ENCODE measurements around the gene CASKIN2. TPM values are rescaled to one million over a fixed set of nuclear protein-coding genes. Genes with fewer than 3 reads are reported as not detected.

Gene CASKIN2
- polyA plus RNA-seq, 2 of the 4 experiments (the other 2 are of a cell fraction): 3.6 to 11.2 TPM

DNA sequence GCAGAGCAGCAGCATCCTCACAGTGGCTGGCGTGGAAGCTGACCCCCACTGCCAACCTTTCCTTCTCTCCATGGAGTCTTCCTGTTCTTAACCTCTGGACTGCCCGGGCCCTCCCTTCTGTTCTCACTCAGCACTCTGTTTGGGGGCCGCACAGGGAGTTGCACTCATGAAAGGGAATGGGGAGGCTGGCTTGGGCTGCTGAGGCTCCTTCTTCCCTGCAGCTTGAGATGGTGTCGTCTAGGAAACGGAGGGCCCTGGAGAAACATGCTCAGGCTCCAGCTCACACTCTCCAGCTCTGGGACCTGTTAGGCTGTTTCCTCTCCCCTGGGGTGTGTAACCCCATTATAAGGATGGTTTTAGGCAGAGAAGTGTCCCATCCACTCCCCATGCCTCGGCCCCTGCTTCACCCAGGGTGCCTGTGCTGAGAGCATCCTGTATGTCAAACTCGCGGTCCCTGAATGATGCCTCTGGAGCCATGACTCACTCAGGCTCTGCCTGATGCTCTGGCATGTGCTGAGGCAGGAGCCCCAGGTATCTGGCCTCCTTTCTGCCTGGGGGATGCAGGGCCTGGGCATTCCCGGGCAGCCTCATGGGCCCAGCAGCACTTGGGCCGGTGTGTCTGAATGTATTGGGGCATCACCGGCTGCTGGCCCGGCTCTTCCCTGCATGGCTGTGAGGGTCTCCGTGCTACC lies 40.0 kb downstream of the CASKIN2 start:
- H3K27ac ChIP-seq: no peak overlapping the region
- CTCF ChIA-PET: interaction anchor here (1.0 to 3.9 kb wide), 8 partner anchors 8 to 63 kb away, joined by 3 to 19 read pairs (median 4); partner anchors contain the start of gene TSEN54
- no peak overlapping the region for H3K4me2 ChIP-seq
- POLR2A ChIA-PET: interaction anchor here (2.1 kb wide), 1 partner anchor 19 kb away, joined by 8 read pairs; the partner anchor contains the start of gene TMEM94
- ATAC-seq (peak in 1 of 2 experiments; percentile 15; a peak in 1 of 6 replicates), FAIRE-seq (no peak), DNase-seq (ENCODE audit: low read depth in 1 of 2, low spot score in 1 of 2) (no peak)
- H3K4me1 ChIP-seq: no peaks in the 10 kb centered on the region
- WGBS (ENCODE audit: missing lambda C conversion rate): 83% methylated on average over 13 of the region's 13 CpGs
- H3K9me3 ChIP-seq: no peaks in the 10 kb centered on the region
- TF ChIP-seq, protein P1, sequence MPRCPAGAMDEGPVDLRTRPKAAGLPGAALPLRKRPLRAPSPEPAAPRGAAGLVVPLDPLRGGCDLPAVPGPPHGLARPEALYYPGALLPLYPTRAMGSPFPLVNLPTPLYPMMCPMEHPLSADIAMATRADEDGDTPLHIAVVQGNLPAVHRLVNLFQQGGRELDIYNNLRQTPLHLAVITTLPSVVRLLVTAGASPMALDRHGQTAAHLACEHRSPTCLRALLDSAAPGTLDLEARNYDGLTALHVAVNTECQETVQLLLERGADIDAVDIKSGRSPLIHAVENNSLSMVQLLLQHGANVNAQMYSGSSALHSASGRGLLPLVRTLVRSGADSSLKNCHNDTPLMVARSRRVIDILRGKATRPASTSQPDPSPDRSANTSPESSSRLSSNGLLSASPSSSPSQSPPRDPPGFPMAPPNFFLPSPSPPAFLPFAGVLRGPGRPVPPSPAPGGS (IDR thresholded peaks at IDR 0.05): no peak
- TF ChIP-seq BHLHE40 (IDR thresholded peaks at IDR 0.05; ENCODE audit: low read depth, low read length) (no peak), RAD21 (conservative IDR thresholded peaks at IDR 0.05 in 1 of 2, IDR thresholded peaks at IDR 0.05 in 1 of 2) (no peak), RNF2 (IDR thresholded peaks at IDR 0.05; ENCODE audit: borderline replicate concordance, low read depth) (no peak), POLR2AphosphoS2 (conservative IDR thresholded peaks at IDR 0.05; ENCODE audit: low read length) (no peak), TP53 (CRISPR knock-in tag; IDR thresholded peaks at IDR 0.05) (no peak), ESRRA (IDR thresholded peaks at IDR 0.05; ENCODE audit: borderline replicate concordance, low read length) (no peak), FOSB (CRISPR knock-in tag; IDR thresholded peaks at IDR 0.05) (no peak), GATA3 (IDR thresholded peaks at IDR 0.05; ENCODE audit: borderline replicate concordance) (no peak), CEBPB (IDR thresholded peaks at IDR 0.05) (no peak), HOXB5 (CRISPR knock-in tag; IDR thresholded peaks at IDR 0.05) (no peak), RCOR1 (IDR thresholded peaks at IDR 0.05; ENCODE audit: low read depth, low read length) (no peak)
- TF ChIP-seq, protein P2, sequence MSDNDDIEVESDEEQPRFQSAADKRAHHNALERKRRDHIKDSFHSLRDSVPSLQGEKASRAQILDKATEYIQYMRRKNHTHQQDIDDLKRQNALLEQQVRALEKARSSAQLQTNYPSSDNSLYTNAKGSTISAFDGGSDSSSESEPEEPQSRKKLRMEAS (IDR thresholded peaks at IDR 0.05): no peak
- TF ChIP-seq, protein P3, sequence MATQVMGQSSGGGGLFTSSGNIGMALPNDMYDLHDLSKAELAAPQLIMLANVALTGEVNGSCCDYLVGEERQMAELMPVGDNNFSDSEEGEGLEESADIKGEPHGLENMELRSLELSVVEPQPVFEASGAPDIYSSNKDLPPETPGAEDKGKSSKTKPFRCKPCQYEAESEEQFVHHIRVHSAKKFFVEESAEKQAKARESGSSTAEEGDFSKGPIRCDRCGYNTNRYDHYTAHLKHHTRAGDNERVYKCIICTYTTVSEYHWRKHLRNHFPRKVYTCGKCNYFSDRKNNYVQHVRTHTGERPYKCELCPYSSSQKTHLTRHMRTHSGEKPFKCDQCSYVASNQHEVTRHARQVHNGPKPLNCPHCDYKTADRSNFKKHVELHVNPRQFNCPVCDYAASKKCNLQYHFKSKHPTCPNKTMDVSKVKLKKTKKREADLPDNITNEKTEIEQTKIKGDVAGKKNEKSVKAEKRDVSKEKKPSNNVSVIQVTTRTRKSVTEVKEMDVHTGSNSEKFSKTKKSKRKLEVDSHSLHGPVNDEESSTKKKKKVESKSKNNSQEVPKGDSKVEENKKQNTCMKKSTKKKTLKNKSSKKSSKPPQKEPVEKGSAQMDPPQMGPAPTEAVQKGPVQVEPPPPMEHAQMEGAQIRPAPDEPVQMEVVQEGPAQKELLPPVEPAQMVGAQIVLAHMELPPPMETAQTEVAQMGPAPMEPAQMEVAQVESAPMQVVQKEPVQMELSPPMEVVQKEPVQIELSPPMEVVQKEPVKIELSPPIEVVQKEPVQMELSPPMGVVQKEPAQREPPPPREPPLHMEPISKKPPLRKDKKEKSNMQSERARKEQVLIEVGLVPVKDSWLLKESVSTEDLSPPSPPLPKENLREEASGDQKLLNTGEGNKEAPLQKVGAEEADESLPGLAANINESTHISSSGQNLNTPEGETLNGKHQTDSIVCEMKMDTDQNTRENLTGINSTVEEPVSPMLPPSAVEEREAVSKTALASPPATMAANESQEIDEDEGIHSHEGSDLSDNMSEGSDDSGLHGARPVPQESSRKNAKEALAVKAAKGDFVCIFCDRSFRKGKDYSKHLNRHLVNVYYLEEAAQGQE (IDR thresholded peaks at IDR 0.05): no peak
- H3K4me3 ChIP-seq: no peak overlapping the region

DNA sequence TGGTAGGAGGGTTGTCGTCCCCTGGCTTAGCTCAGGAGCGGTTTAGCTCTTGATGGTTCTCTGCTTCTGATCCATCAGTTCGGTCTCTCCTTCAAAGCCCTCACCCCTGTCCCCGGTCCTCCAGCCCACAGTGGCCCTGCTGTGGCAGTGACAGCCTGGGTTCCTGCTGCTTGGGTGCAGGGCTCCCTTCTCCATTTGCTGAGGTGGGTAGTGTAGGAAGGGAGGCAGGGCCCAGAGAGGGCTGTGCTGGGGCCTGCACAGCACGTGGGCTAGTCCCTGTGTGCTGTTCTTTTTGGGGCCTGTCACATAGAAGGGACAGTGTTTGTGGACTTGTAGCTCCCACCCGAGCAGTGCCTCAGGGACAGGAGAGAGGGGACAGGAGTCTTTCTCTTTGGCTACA lies 40.6 kb downstream of the CASKIN2 start:
- ChIA-PET POLR2A (interaction anchor here (0.8 to 2.1 kb wide), 2 partner anchors 12 to 19 kb away, joined by 5 to 8 read pairs; partner anchors contain the start of gene TMEM94), CTCF (interaction anchor here (1.0 to 3.9 kb wide), 6 partner anchors 16 to 62 kb away, joined by 3 to 19 read pairs (median 3); partner anchors contain the start of gene TSEN54)
- 0 out of 6 replicates have a peak, but pooled peaks of 1 of the 2 experiments have one; percentile 12 for ATAC-seq
- H3K27ac ChIP-seq: no peak overlapping the region
- H3K4me2 ChIP-seq: no peak overlapping the region
- no peak overlapping the region for H3K4me3 ChIP-seq
- no peaks in the 10 kb centered on the region for H3K9me3 ChIP-seq
- WGBS (ENCODE audit: missing lambda C conversion rate): 86% methylated on average over 6 of the region's 6 CpGs
- no peak for DNase-seq (ENCODE audit: low read depth in 1 of 2, low spot score in 1 of 2)
- H3K4me1 ChIP-seq: no peaks in the 10 kb centered on the region
- FAIRE-seq: no peak
- TF ChIP-seq RAD21 (conservative IDR thresholded peaks at IDR 0.05 in 1 of 2, IDR thresholded peaks at IDR 0.05 in 1 of 2) (no peak), ZFP36 (IDR thresholded peaks at IDR 0.05; ENCODE audit: borderline replicate concordance, partially characterized antibody) (no peak), EHMT2 (IDR thresholded peaks at IDR 0.05; ENCODE audit: low read depth) (no peak), NR3C1 (IDR thresholded peaks at IDR 0.05) (no peak), SREBF2 (IDR thresholded peaks at IDR 0.05) (no peak), PHF8 (IDR thresholded peaks at IDR 0.05; ENCODE audit: borderline replicate concordance, low read depth) (no peak), EP300 (IDR thresholded peaks at IDR 0.05) (no peak), HOXB13 (CRISPR knock-in tag; IDR thresholded peaks at IDR 0.05; ENCODE audit: low read depth) (no peak), ZNF302 (CRISPR knock-in tag; IDR thresholded peaks at IDR 0.05) (no peak), NFE2L2 (conservative IDR thresholded peaks at IDR 0.05; ENCODE audit: low read length) (no peak), POLR2A (IDR thresholded peaks at IDR 0.05; ENCODE audit: low read length) (no peak), ZC3H11A (IDR thresholded peaks at IDR 0.05) (no peak), GATA3 (IDR thresholded peaks at IDR 0.05; ENCODE audit: borderline replicate concordance) (no peak), MAFK (IDR thresholded peaks at IDR 0.05; ENCODE audit: partially characterized antibody) (no peak), HEYL (CRISPR knock-in tag; IDR thresholded peaks at IDR 0.05) (no peak), JUNB (IDR thresholded peaks at IDR 0.05) (no peak), TP53 (CRISPR knock-in tag; IDR thresholded peaks at IDR 0.05) (no peak), RFX5 (IDR thresholded peaks at IDR 0.05) (no peak), HOXA7 (CRISPR knock-in tag; IDR thresholded peaks at IDR 0.05) (no peak)
- TF ChIP-seq, protein P4, sequence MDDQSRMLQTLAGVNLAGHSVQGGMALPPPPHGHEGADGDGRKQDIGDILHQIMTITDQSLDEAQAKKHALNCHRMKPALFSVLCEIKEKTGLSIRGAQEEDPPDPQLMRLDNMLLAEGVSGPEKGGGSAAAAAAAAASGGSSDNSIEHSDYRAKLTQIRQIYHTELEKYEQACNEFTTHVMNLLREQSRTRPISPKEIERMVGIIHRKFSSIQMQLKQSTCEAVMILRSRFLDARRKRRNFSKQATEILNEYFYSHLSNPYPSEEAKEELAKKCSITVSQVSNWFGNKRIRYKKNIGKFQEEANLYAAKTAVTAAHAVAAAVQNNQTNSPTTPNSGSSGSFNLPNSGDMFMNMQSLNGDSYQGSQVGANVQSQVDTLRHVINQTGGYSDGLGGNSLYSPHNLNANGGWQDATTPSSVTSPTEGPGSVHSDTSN (IDR thresholded peaks at IDR 0.05): no peak

Data from A549 (cell line).